PFSK-1 (cell line): Measurements from ENCODE around the gene AMMECR1.

Source experiments
- POLR2AphosphoS5 ChIP-seq: IDR thresholded peaks from 2 replicates; pipeline ENCODE4 v1.6.1; 2012; ENCODE audit warnings: low read depth, mild to moderate bottlenecking, control low read depth, low read length, moderate library complexity
- REST ChIP-seq, 2 experiments: IDR thresholded peaks; 2 replicates each; pipeline versions ENCODE4 v1.6.1 to v1.8.0; 2011 to 2012; ENCODE audit warnings: low read depth in 2 of 2, low read length in 2 of 2, control low read depth in 1 of 2, inconsistent platforms in 1 of 2, mild to moderate bottlenecking in 1 of 2, moderate library complexity in 1 of 2; ENCODE audit not compliant: insufficient read depth in 1 of 2

GRCh38 chrX:110145311-110145710 lies 172.6 kb downstream of the AMMECR1 start:
- TF ChIP-seq REST (IDR thresholded peaks at IDR 0.05; ENCODE audit: insufficient read depth in 1 of 2, low read depth in 2 of 2, low read length in 2 of 2), result no peak
- no peak for TF ChIP-seq POLR2AphosphoS5
